GM12878 (cell line): ENCODE results near the gene TBXA2R. TPM values are rescaled to one million over a fixed set of nuclear protein-coding genes. Genes with fewer than 3 reads are reported as not detected.

ENCODE experiments used
- ATAC-seq: fragments of 200-7000 bp; cut with Tn5 transposase; 3 replicates; pipeline ENCODE4 v1.9.1; 2020; ENCODE audit warnings: mild to moderate bottlenecking, moderate library complexity
- BruUV-seq: library from RNA; stranded (reverse); fragments of 400-500 nt; replicated peaks from 2 replicates; lab custom pipeline; 2021; lab: Mats Ljungman, UMichigan
- CTCF ChIA-PET: fragments of 300-600 bp; sonication (Branson Sonifier 250); formaldehyde crosslinking; extraction: SDS; loops from one replicate; lab custom pipeline; 2021; ENCODE audit warnings: inconsistent platforms; lab: Yijun Ruan, JAX
- POLR2A ChIA-PET: fragments of 350-600 bp; formaldehyde crosslinking; extraction: SDS; loops from one replicate; lab custom pipeline; 2021; ENCODE audit warnings: inconsistent platforms; lab: Charles Lee
- RAD21 ChIA-PET: fragments of 300-600 bp; sonication (Branson Sonifier 250); formaldehyde crosslinking; loops from one replicate; lab custom pipeline; 2023; ENCODE audit warnings: antibody characterized with exemption; ENCODE audit not compliant: unreplicated experiment; lab: Charles Lee
- SMC1A ChIA-PET: fragments of 300-600 bp; sonication (Branson Sonifier 250); formaldehyde crosslinking; loops from one replicate; lab custom pipeline; 2023; ENCODE audit not compliant: unreplicated experiment, uncharacterized antibody; lab: Charles Lee
- DNase-seq: peaks from one replicate; pipeline ENCODE4 v3.0.0-alpha.2; 2011; ENCODE audit warnings: low read depth, low spot score
- FAIRE-seq: peaks from 3 replicates; lab custom pipeline; 2011; peaks lifted over from hg19 to GRCh38; lab: Jason Lieb, UNC
- H2AFZ ChIP-seq: 2 replicates; pipeline ENCODE4 v1.6.0; 2011; ENCODE audit warnings: low read depth, low read length, control low read depth; ENCODE audit not compliant: control insufficient read depth
- H3K27ac ChIP-seq: 2 replicates; pipeline ENCODE4 v1.5.1; 2011; ENCODE audit warnings: control low read depth; ENCODE audit not compliant: control insufficient read depth, insufficient read depth
- H3K27me3 ChIP-seq, 2 experiments: replicated peaks in 1 of 2; 2 replicates each; pipeline versions ENCODE4 v1.6.0 to v1.6.1; 2011; ENCODE audit warnings: low read length in 1 of 2; ENCODE audit not compliant: control insufficient read depth in 2 of 2, insufficient read depth in 2 of 2
- H3K36me3 ChIP-seq, 2 experiments: 2 replicates each; pipeline ENCODE4 v1.5.1; 2011; ENCODE audit warnings: low read length in 1 of 2; ENCODE audit not compliant: control insufficient read depth in 2 of 2, insufficient read depth in 2 of 2
- H3K4me1 ChIP-seq: 2 replicates; pipeline ENCODE4 v1.6.1; 2011; ENCODE audit warnings: mild to moderate bottlenecking, low read length, moderate library complexity, mixed read lengths; ENCODE audit not compliant: control insufficient read depth, insufficient read depth
- H3K4me2 ChIP-seq: 2 replicates; pipeline ENCODE4 v1.6.0; 2011; ENCODE audit warnings: control low read depth; ENCODE audit not compliant: control insufficient read depth, insufficient read depth
- H3K4me3 ChIP-seq: fragments of 200-600 bp; sonication (generic); 2 replicates; pipeline ENCODE4 v1.5.1; 2016
- H3K79me2 ChIP-seq: 2 replicates; pipeline ENCODE4 v1.6.0; 2011; ENCODE audit warnings: low read length; ENCODE audit not compliant: control insufficient read depth, insufficient read depth
- H3K9ac ChIP-seq: 2 replicates; pipeline ENCODE4 v1.8.0; 2011; ENCODE audit warnings: low read length, control low read depth, mixed read lengths; ENCODE audit not compliant: control insufficient read depth, insufficient read depth
- H3K9me3 ChIP-seq: replicated peaks from 3 replicates; pipeline ENCODE4 v1.5.1; 2011; ENCODE audit warnings: mild to moderate bottlenecking, low read length; ENCODE audit not compliant: control insufficient read depth, insufficient read depth
- H4K20me1 ChIP-seq: 2 replicates; pipeline ENCODE4 v1.6.0; 2011; ENCODE audit not compliant: control insufficient read depth, insufficient read depth
- CBX5 ChIP-seq: sonication (generic); IDR thresholded peaks from 2 replicates; pipeline ENCODE4 v1.6.1; 2016; ENCODE audit warnings: low read depth, moderate library complexity, mild to moderate bottlenecking, inconsistent platforms
- GATAD2B ChIP-seq: fragments of 450-650 bp; conservative IDR thresholded peaks from 2 replicates; pipeline ENCODE4 v1.6.1; 2017; ENCODE audit warnings: low read depth, mild to moderate bottlenecking, moderate library complexity
- POLR2AphosphoS5 ChIP-seq: IDR thresholded peaks from 2 replicates; pipeline ENCODE4 v1.6.1; 2011; ENCODE audit warnings: mild to moderate bottlenecking, low read length, inconsistent platforms
- WGBS: methylation state at CpG from one replicate; pipeline ENCODE4 v1.1.6; 2016; ENCODE audit warnings: low lambda C conversion rate; ENCODE audit not compliant: insufficient replicate concordance, insufficient coverage; ENCODE audit errors: missing lambda C conversion rate; 5-methylcytosine and 5-hydroxymethylcytosine counted together
- in situ Hi-C: fragments of 300-500 bp; cut with MboI; formaldehyde crosslinking; loops from 9 replicates; pipeline ENCODE4 v1.14.3; 2018; ENCODE audit warnings: mixed read lengths
- intact Hi-C: fragments of 100-400 bp; cut with micrococcal nuclease; formaldehyde crosslinking; loops from one replicate; pipeline ENCODE4 v1.14.2; 2022; ENCODE audit not compliant: unreplicated experiment
- polyA plus RNA-seq, 11 experiments: library from polyadenylated mRNA; depleted of rRNA in 4 of 11; unstranded in 6 of 11; stranded (reverse) in 5 of 11; fragments of >200 nt; fragmentation: Nextera tagmentation in 4 of 11; fragmentation: Illumina TruSeq in 1 of 11; extraction: Ambion mirVana in 4 of 11; extraction: Trizol in 1 of 11; gene quantifications; 1 replicate in 1 of 11; 2 replicates in 10 of 11; pipeline versions ENCODE4 v1.2.1 to v1.2.3, GENCODE V29; 2011 to 2016; ENCODE audit warnings: inconsistent platforms in 2 of 11, missing spikeins in 2 of 11, low read depth in 1 of 11
- total RNA-seq, 4 experiments: library from RNA; depleted of rRNA in 3 of 4; stranded (reverse); fragments of >200 nt in 3 of 4; fragmentation: Illumina TruSeq in 1 of 4; extraction: Trizol in 1 of 4; gene quantifications; 2 replicates each; pipeline versions ENCODE4 v1.2.1 to v1.2.3, GENCODE V29; 2013 to 2021

The TBXA2R gene
- total and polyA plus RNA-seq, 10 of the 15 experiments (the other 5 are each of a cell fraction or from before 2014, with no cell fraction given) = 0.03 TPM; not detected in 8

DNA sequence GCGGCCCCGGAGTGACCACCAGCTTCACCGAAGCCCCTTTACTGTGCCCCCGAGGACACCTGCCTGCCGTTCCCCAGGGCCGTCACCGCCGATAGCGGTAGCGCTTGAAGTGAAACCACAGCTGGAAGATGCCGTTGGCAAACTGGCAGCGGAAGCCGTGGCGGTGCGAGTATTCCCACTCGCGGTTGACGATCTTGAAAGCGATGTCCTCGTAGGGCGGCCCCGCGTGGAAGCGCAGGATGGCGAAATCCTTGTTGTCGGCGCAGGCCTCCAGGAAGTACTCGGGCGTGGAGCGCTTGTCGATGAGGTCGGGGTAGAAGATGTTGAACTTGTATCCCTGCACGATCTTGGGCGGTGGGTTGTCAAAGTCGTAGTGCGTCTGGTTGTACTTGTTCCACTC lies 5.2 kb upstream of the TBXA2R start (continued):
- TF ChIP-seq CBX5 = no peak
- TF ChIP-seq, all 136 proteins: peak for 0

- CTCF ChIA-PET = interaction anchor here (0.7 kb wide), 1 partner anchor 21 kb away, joined by 3 read pairs; no protein-coding TSS in a partner anchor
- Histone ChIP-seq H3K79me2 (no peaks in the 10 kb centered on the region), H3K9ac (no peak overlapping the region), H3K27me3 (no peaks in the 10 kb centered on the region), H3K4me2 (no peak overlapping the region), H4K20me1 (no peaks in the 10 kb centered on the region), H3K9me3 (no peaks in the 10 kb centered on the region), H3K27ac (no peak overlapping the region), H2AFZ (no peak overlapping the region), H3K4me3 (no peak overlapping the region), H3K36me3 (peaks cover 0 to 8% of the 10 kb centered on the region in 2 experiments; a peak in 3 of 4 replicates), H3K4me1 (no peaks in the 10 kb centered on the region)
- BruUV-seq = no TSS peak
- in situ Hi-C loops = no loop called here
- FAIRE-seq = no peak
- POLR2A ChIA-PET = no interaction called here
- no peak for ATAC-seq
- no peak for DNase-seq
- SMC1A ChIA-PET = no interaction called here
- WGBS = 83% methylated on average over 37 of the region's 41 CpGs
- RAD21 ChIA-PET = no interaction called here
- TF ChIP-seq POLR2AphosphoS5 = no peak
- TF ChIP-seq GATAD2B = 0 out of 2 replicates have a peak, but pooled peaks have one; percentile 18
- intact Hi-C loops = no loop called here
These were observed 4.4 kb upstream of the TBXA2R start for GRCh38 chr19:3610745-3611717.
